Thyroid gland (tissue), 4 donors: ENCODE measurements around the gene PHF13. TPM values are rescaled to one million over a fixed set of nuclear protein-coding genes. Genes with fewer than 3 reads are reported as not detected.

Experiments used
- DNase-seq, 2 donors: peaks; one replicate each; pipeline ENCODE4 v3.0.0-alpha.2; 2019
- H3K27ac ChIP-seq, 3 donors: fragments of 200-600 bp; sonication (generic); 1 replicate in 2 of 3; 2 replicates in 1 of 3; pipeline ENCODE4 v1.5.1; 2016 to 2019; ENCODE audit warnings: mild to moderate bottlenecking in 1 of 3, moderate library complexity in 1 of 3
- H3K27me3 ChIP-seq: fragments of 200-600 bp; sonication (generic); one replicate; pipeline ENCODE4 v1.5.1; 2019
- H3K36me3 ChIP-seq, 2 donors: fragments of 200-600 bp; sonication (generic); one replicate each; pipeline ENCODE4 v1.5.1; 2016 to 2019
- H3K4me1 ChIP-seq, 2 donors: fragments of 200-600 bp; sonication (generic); one replicate each; pipeline ENCODE4 v1.5.1; 2017 to 2019
- H3K4me3 ChIP-seq, 3 donors: fragments of 200-600 bp; sonication (generic); replicated peaks in 1 of 3; 1 replicate in 2 of 3; 2 replicates in 1 of 3; pipeline ENCODE4 v1.5.1; 2016; ENCODE audit warnings: mild to moderate bottlenecking in 1 of 3
- H3K9me3 ChIP-seq: fragments of 200-600 bp; sonication (generic); one replicate; pipeline ENCODE4 v1.5.1; 2017
- CTCF ChIP-seq, 6 experiments: fragments of 200-600 bp in 3 of 6; fragments of 450-650 bp in 3 of 6; sonication (generic) in 3 of 6; IDR thresholded peaks; one replicate each; pipeline ENCODE4 v1.5.1; 2016 to 2019; ENCODE audit warnings: antibody characterized with exemption in 6 of 6, mild to moderate bottlenecking in 2 of 6, inconsistent platforms in 1 of 6, moderate library complexity in 1 of 6
- POLR2A ChIP-seq, 2 donors: fragments of 450-650 bp; IDR thresholded peaks; one replicate each; pipeline ENCODE4 v1.6.1; 2017; ENCODE audit warnings: antibody characterized with exemption in 2 of 2, mild to moderate bottlenecking in 2 of 2, moderate library complexity in 1 of 2
- WGBS, 2 donors: methylation state at CpG; one replicate each; pipeline ENCODE4 v1.1.5; 2017; 5-methylcytosine and 5-hydroxymethylcytosine counted together
- intact Hi-C: fragments of 100-400 bp; cut with DNase I; formaldehyde crosslinking; loops from one replicate; pipeline ENCODE4 v1.15.1; 2023
- total RNA-seq, 4 donors: library from RNA; depleted of rRNA; stranded (reverse); fragments of >200 nt; gene quantifications; one replicate each; pipeline ENCODE4 v1.2.3, GENCODE V29; 2016

PHF13 gene
- total RNA-seq, 4 donors from 2014 or later: 7.8 to 14.1 (median 9.5) TPM

GRCh38 chr1:6601923-6602668, 11.4 kb upstream of the PHF13 start:
- Histone ChIP-seq H3K27me3 (no peaks in the 10 kb centered on the region), H3K4me1 (peaks cover 41 to 57% of the 10 kb centered on the region in 2 donors), H3K36me3 (peaks cover 12 to 20% of the 10 kb centered on the region in 2 donors), H3K4me3 (peak overlapping the region; percentile 62 to 92 (median 91)), H3K9me3 (no peaks in the 10 kb centered on the region), H3K27ac (peak overlapping the region; percentile 98 to 99 (median 99))
- intact Hi-C loops: loop anchor here (2.0 kb wide), 1 partner anchor 13 kb away; no protein-coding TSS in a partner anchor
- DNase-seq: peak; percentile 57 to 61
- TF ChIP-seq POLR2A (IDR thresholded peaks at IDR 0.05) (peak in 1 of 2 donors; percentile 47), CTCF (IDR thresholded peaks at IDR 0.05) (no peak)
- WGBS, 2 donors: 0% methylated on average over 5 to 6 of the region's 103 CpGs

GRCh38 chr1:6602669-6603237, 10.8 kb upstream of the PHF13 start, which contains the start of gene KLHL21:
TSS of gene KLHL21 (minus strand) at chr1:6602869. CDS start at chr1:6602817, 52 bp downstream.
- WGBS, 2 donors: 0 to 1% methylated on average over 1 to 44 of the region's 84 CpGs
- peak; percentile 90 to 93 for DNase-seq
- peaks cover 8 to 13% of the 10 kb centered on the region in 2 donors for H3K36me3 ChIP-seq
- no peaks in the 10 kb centered on the region for H3K9me3 ChIP-seq
- H3K27ac ChIP-seq: peak within 1 kb of the TSS; percentile 98 to 99 (median 99)
- intact Hi-C loops: no loop called here
- peaks cover 39 to 53% of the 10 kb centered on the region in 2 donors for H3K4me1 ChIP-seq
- peak within 1 kb of the TSS; percentile 62 to 92 (median 91) for H3K4me3 ChIP-seq
- TF ChIP-seq POLR2A (IDR thresholded peaks at IDR 0.05) (peak; percentile 38 to 92), CTCF (IDR thresholded peaks at IDR 0.05) (no peak)
- no peaks in the 10 kb centered on the region for H3K27me3 ChIP-seq

- H3K27me3 ChIP-seq: no peaks in the 10 kb centered on the region
- H3K36me3 ChIP-seq: peaks cover 3 to 7% of the 10 kb centered on the region in 2 donors
- peak in 1 of 2 donors; percentile 15 for TF ChIP-seq POLR2A (IDR thresholded peaks at IDR 0.05)
- TF ChIP-seq CTCF (IDR thresholded peaks at IDR 0.05): no peak
- peak overlapping the region; percentile 98 to 99 (median 99) for H3K27ac ChIP-seq
- H3K4me1 ChIP-seq: peaks cover 37 to 47% of the 10 kb centered on the region in 2 donors
- WGBS, 2 donors: 3 to 7% methylated on average over 29 to 33 of the region's 36 CpGs
- intact Hi-C loops: no loop called here
- peak in 1 of 2 donors; percentile 62 for DNase-seq
- no peaks in the 10 kb centered on the region for H3K9me3 ChIP-seq
- peak overlapping the region in 2 of 3 donors; percentile 67 to 92 for H3K4me3 ChIP-seq
Measured at GRCh38 chr1:6603238-6603914, 10.2 kb upstream of the PHF13 start.

GRCh38 chr1:6603915-6604558, 9.5 kb upstream of the PHF13 start:
- H3K36me3 ChIP-seq: peaks cover 0 to under 1% of the 10 kb centered on the region in 2 donors
- WGBS, 2 donors: 36 to 47% methylated on average over 17 to 19 of the region's 19 CpGs
- peak in 3 of 6 experiments; percentile 5 to 16 (median 15) for TF ChIP-seq CTCF (IDR thresholded peaks at IDR 0.05)
- peak in 1 of 2 donors; percentile 39 for TF ChIP-seq POLR2A (IDR thresholded peaks at IDR 0.05)
- peak overlapping the region; percentile 98 to 99 (median 99) for H3K27ac ChIP-seq
- intact Hi-C loops: no loop called here
- no peaks in the 10 kb centered on the region for H3K9me3 ChIP-seq
- H3K27me3 ChIP-seq: no peaks in the 10 kb centered on the region
- DNase-seq: peak; percentile 71 to 74
- H3K4me1 ChIP-seq: peaks cover 36 to 40% of the 10 kb centered on the region in 2 donors
- H3K4me3 ChIP-seq: peak overlapping the region in 1 of 3 donors; percentile 92
